ENCODE measurements around the gene TRPC4AP. TPM values are rescaled to one million over a fixed set of nuclear protein-coding genes. Genes with fewer than 3 reads are reported as not detected.
"Not testable (repeated sequence)": the region's sequence is repeated elsewhere in the genome, so short reads cannot be mapped to it uniquely, and the experiment has no call there.

Gene TRPC4AP
- total RNA-seq, 4 donors from 2014 or later, result 62.7 to 101 (median 80.8) TPM

DNA sequence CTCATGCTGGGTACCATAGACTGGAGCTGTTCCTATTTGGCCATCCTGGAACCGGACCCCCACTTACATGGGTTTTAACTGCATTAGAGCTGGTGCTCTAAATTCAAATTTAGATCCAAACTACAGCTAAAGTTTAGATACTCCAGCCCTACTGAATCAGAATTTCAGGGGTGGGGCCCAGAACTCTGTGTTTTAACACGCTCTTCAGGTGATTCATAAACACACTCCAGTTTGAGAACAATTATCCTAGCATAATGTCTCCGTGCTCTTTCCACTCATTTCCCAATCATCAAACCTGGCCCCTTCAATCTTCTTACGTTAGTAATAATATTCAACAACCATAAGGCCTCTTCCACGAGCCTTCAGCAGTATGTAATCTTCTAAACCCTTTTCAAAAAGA, 15.3 kb downstream of the TRPC4AP start:
- TF ChIP-seq POLR2A (IDR thresholded peaks at IDR 0.05), result no peak
- TF ChIP-seq, protein P1, sequence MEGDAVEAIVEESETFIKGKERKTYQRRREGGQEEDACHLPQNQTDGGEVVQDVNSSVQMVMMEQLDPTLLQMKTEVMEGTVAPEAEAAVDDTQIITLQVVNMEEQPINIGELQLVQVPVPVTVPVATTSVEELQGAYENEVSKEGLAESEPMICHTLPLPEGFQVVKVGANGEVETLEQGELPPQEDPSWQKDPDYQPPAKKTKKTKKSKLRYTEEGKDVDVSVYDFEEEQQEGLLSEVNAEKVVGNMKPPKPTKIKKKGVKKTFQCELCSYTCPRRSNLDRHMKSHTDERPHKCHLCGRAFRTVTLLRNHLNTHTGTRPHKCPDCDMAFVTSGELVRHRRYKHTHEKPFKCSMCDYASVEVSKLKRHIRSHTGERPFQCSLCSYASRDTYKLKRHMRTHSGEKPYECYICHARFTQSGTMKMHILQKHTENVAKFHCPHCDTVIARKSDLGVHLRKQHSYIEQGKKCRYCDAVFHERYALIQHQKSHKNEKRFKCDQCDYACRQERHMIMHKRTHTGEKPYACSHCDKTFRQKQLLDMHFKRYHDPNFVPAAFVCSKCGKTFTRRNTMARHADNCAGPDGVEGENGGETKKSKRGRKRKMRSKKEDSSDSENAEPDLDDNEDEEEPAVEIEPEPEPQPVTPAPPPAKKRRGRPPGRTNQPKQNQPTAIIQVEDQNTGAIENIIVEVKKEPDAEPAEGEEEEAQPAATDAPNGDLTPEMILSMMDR (IDR thresholded peaks at IDR 0.05), result no peak
- DNase-seq, result no peak

DNA sequence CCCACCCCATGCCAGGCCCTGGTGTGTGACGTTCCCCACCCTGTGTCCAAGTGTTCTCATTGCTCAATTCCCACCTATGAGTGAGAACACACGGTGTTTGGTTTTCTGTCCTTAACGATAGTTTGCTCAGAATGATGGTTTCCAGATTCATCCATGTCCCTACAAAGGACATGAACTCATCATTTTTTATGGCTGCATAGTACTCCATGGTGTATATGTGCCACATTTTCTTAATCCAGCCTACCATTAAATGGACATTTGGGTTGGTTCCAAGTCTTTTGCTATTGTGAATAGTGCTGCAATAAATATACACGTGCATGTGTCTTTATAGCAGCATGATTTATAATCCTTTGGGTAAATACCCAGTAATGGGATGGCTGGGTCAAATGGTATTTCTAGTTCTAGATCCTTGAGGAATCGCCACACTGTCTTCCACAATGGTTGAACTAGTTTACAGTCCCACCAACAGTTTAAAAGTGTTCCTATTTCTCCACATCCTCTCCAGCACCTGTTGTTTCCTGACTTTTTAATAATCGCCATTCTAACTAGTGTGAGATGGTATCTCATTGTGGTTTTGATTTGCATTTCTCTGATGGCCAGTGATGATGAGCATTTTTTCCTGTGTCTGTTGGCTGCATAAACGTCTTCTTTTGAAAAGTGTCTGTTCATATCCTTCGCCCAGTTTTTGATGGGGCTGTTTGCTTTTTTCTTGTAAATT, 21.0 kb downstream of the TRPC4AP start:
- H3K27me3 ChIP-seq, H3K9me3 ChIP-seq, H3K27ac ChIP-seq, H3K4me1 ChIP-seq, DNase-seq, H3K4me3 ChIP-seq: not testable (repeated sequence)
- H3K36me3 ChIP-seq, result peaks cover 0 to 23% (median 0%) of the 10 kb centered on the region in 3 donors

More for the DNA sequence above, 15.3 kb downstream of the TRPC4AP start:
- no peak overlapping the region for H3K4me3 ChIP-seq
- no peak overlapping the region for H3K27ac ChIP-seq
- H3K4me1 ChIP-seq, result no peaks in the 10 kb centered on the region
- H3K36me3 ChIP-seq, result peaks cover 0 to 22% (median 0%) of the 10 kb centered on the region in 3 donors
- H3K27me3 ChIP-seq, result no peaks in the 10 kb centered on the region
- no peaks in the 10 kb centered on the region for H3K9me3 ChIP-seq

- H3K9me3 ChIP-seq, result no peaks in the 10 kb centered on the region
- TF ChIP-seq, protein P1 (IDR thresholded peaks at IDR 0.05), result no peak
- TF ChIP-seq POLR2A (IDR thresholded peaks at IDR 0.05), result no peak
- peaks cover 0 to 6% (median 0%) of the 10 kb centered on the region in 4 donors for H3K4me1 ChIP-seq
Measured at GRCh38 chr20:35066194-35066593, 26.4 kb downstream of the TRPC4AP start.

GRCh38 chr20:35065181-35065580, 27.4 kb downstream of the TRPC4AP start:
- TF ChIP-seq, protein P1 (IDR thresholded peaks at IDR 0.05), result no peak
- no peak for TF ChIP-seq POLR2A (IDR thresholded peaks at IDR 0.05)
- no peak for DNase-seq
- no peaks in the 10 kb centered on the region for H3K9me3 ChIP-seq
- H3K27ac ChIP-seq, result no peak overlapping the region
- H3K4me1 ChIP-seq, result peaks cover 0 to 6% (median 0%) of the 10 kb centered on the region in 4 donors
- H3K27me3 ChIP-seq, result no peaks in the 10 kb centered on the region
- H3K4me3 ChIP-seq, result no peak overlapping the region
- H3K36me3 ChIP-seq, result peaks cover 0 to 28% (median 0%) of the 10 kb centered on the region in 3 donors

More at GRCh38 chr20:35066194-35066593, 26.4 kb downstream of the TRPC4AP start:
- DNase-seq, result no peak
- Histone ChIP-seq H3K36me3 (peaks cover 0 to 28% (median 0%) of the 10 kb centered on the region in 3 donors), H3K4me3 (no peak overlapping the region), H3K27ac (no peak overlapping the region), H3K27me3 (no peaks in the 10 kb centered on the region)

- H3K9me3 ChIP-seq, result no peaks in the 10 kb centered on the region
- DNase-seq, result no peak
- no peaks in the 10 kb centered on the region for H3K27me3 ChIP-seq
- H3K36me3 ChIP-seq, result peaks cover 0 to 23% (median 0%) of the 10 kb centered on the region in 3 donors
- TF ChIP-seq, protein P1 (IDR thresholded peaks at IDR 0.05), result no peak
- no peak for TF ChIP-seq POLR2A (IDR thresholded peaks at IDR 0.05)
- H3K27ac ChIP-seq, result no peak overlapping the region
- no peaks in the 10 kb centered on the region for H3K4me1 ChIP-seq
- H3K4me3 ChIP-seq, result no peak overlapping the region
Measured at GRCh38 chr20:35063168-35063567, 29.4 kb downstream of the TRPC4AP start.

DNA sequence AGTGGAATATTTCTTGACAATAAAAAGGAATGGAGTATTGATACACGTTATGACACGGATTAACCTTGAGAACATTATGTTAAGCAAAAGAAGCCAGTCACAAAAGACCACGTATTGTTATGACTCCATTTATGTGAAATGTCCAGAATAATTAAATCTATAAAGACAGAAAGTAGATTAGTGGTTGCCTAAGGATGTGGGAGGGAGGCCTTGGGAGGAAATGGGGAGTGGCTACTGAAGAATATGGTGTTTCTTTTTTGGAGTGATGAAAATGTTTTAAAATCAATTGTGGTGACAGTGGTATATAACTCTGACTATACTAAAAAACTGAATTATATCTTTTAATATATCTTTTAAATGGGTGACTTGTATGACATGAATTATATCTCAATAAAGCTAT, 30.1 kb downstream of the TRPC4AP start:
- peaks cover 0 to 18% (median 0%) of the 10 kb centered on the region in 3 donors for H3K36me3 ChIP-seq
- TF ChIP-seq, protein P1 (IDR thresholded peaks at IDR 0.05), result no peak
- TF ChIP-seq POLR2A (IDR thresholded peaks at IDR 0.05), result no peak
- H3K4me3 ChIP-seq, result no peak overlapping the region
- DNase-seq, result no peak
- no peaks in the 10 kb centered on the region for H3K27me3 ChIP-seq
- H3K27ac ChIP-seq, result no peak overlapping the region
- no peaks in the 10 kb centered on the region for H3K9me3 ChIP-seq
- H3K4me1 ChIP-seq, result no peaks in the 10 kb centered on the region
